HG02852 (cell line): Measurements from ENCODE around the gene ANKS1B.
A peak's percentile ranks its signal among the peaks of the same experiment; 100 is the strongest.

Experiments used
- ATAC-seq: cut with Tn5 transposase; IDR thresholded peaks from one replicate; pipeline ENCODE4 v1.9.1; 2021; ENCODE audit warnings: mild to moderate bottlenecking, moderate library complexity; ENCODE audit not compliant: unreplicated experiment

The ANKS1B gene

DNA sequence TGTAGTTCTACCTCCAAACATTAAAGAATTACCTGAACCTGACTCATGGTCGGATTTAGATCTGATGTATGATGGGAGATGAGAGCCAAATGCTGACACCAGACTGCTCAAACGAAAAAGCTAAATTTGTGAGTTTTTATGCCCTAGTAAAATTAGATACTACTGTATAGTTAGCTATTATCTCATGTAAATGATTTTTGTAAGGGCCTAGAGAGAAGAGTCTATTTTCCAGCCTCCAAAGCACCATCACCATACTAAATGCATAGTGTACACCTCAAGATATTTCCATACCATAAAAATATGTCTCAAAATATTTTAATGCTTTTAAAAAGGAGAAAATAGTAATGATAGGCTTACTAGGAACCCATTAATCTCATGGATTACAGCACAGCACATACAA lies 18.3 kb downstream of the ANKS1B start:
- no peak for ATAC-seq

DNA sequence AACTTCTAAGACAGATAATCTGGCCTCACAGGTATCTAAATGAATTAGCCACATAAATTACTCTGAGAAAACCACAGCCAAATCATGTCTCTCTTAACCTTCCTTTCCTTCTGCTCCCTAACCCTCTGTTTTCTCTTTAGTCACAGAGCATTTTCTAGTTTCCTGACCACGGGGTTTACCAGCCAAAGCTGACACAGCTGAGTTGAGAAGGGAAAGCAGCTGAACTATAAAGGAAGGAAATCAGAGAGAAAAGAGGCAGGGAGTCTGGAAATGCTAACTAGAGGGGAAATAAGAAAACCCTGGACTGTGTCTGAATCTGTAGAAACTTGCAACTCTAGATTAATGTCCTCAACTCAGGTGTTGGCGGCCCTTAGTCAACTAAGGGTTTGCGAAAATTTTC lies 24.4 kb downstream of the ANKS1B start:
- ATAC-seq, result no peak

DNA sequence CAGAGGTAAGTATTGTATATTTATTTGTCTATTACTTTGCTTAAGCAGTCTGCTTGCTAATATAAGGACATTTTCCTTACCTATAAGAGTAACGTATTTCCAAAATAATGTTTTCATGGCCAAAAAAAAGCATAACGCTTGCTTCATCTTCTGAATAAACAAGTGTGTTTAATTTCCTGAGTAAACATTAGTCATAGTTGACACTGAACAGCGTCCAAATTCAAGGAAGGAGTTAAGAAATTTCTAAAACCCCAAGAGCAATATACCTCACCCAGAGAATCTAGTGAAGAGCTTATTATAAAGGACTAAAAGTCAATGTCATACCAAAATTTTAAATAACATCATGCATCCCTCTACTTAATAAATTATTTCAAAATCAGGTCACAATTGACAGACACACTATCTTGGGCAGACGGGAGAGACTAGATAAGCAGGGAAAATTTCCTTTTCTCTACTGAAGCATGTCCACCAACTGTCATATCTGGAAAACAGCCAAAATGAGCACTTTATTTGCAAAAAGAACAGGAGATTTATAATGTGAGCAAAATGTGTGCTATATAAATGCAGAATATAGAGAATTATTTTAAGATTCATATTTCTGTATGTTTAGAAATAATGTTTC lies 25.1 kb downstream of the ANKS1B start:
- ATAC-seq, result no peak

DNA sequence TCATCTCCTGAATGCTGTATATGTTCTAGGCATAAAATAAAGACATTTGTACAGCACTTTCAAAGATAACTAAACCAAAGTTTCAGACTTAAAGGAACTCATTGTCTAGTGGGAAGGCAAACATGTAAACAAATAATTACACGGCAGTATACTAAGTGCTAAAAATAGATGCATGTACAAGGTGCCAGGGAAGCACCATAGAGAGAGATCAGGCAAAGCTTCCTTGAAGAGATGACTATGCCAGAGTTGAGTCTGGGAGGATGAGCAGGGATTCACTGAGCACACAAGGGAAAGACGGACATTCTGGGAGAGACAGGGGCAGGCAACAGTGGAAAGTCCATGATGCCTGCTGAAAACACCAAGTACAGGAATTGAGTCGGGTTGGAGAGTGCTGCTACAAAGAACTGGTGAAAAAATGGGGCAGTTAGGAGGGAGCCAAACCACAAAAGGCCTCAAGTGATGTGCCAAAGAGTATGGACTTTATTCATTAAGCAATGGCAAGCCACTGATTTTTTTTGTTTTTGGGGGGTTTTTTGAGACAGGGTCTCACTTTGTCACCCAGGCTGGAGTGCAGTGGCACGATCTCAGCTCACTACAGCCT lies 26.8 kb downstream of the ANKS1B start:
- ATAC-seq, result no peak

DNA sequence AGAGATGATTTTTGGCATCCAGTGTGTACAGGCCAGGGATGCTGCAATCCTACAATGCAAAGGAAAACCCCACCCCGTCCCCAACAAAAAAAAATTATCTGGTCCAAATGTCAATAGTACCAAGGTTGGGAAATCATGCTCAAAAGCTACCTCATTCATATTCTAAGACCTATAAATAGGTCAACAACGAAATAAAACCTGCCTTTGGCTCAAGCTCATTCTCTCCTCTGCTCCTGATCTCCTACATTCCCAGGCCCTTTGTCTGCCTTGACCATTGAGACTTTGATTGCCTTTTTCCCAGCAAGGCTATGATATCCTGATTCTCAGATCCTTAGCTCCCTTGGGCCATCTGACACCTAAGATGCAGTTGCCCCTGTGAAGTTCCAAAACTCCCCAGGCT lies 30.0 kb downstream of the ANKS1B start:
- no peak for ATAC-seq

DNA sequence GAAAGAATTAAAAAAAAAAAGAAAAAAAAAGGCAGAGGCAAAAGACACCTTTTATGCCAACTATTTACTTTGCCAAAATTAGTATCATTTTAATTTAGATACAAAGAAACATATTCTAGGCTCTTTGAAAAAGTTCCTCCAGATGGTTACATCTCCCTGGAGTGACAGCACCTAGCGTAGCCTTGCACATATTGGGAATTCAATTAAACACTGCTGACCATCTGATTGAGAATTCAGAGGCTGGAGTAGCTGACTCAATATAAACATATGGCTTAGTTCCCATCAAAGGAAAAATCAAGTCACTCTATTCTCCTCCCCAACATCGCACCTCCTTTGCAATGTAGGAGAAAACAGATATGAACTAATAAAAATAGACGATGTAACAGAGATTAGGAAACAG lies 36.4 kb downstream of the ANKS1B start:
- no peak for ATAC-seq

DNA sequence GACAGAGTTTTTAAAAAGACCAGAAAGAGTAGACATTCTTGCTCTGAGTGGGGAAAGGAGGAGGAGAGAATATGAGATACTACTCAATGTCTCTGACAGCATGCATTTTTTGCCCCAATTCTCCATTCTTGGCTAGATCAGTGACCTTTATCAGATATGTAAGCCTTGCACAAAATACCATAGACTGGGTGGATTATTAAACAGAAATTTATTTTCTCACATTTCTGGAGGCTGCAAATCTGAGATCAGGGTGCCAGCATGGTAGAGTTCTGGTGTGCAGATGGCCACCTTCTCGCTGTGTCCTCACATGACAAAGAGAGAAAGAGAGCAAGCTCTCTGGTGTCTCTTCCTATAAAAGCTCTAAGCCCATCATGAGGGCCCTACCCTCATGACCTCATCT lies 38.6 kb downstream of the ANKS1B start:
- no peak for ATAC-seq

DNA sequence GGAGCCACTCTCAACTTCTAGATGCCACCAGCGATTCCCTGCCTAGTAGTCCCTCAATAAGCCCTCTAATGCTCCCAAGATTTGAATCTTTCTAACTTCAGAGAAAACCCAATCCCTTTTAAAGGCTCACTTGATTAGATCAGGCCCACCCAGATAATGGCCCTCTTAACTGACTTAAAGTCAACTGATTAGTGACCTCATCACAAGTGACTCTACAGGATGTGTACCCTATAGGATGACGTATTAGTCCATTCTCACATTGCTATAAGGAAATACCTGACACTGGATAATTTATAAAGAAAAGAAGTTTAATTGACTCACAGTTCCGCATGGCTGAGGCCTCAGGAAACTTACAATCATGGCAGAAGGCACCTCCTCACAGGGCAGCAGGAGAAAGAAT lies 49.1 kb downstream of the ANKS1B start:
- ATAC-seq, result no peak

DNA sequence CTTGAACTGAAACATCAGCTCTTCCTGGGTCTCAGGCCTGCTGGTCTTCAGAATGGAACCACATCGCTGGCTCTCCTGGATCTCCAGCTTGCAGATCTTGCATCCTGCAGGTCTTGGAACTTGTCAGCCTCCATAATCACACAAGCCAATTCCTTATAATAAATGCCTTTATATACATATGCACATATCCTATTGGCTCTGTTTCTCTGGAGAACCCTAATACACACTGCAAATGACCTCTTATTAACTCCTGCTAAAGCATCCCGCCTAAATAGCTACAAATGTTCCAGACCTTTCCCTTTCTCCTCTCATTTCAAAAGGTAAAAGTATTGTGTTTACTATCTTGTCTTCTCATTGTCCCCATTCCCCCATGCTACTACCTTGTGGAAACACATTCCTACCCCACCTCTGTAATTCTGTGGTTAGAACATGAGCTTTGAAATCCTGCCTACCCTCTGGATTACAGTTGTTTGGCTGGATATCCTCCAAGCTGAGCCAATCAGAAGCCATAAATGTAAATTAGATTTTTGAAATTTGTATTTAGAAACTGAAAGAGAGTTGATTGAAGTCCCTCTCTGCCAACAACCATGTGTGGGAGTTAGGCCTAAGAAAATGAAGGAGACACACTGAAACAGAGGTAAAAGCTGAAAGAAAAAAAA lies 58.1 kb downstream of the ANKS1B start:
- ATAC-seq, result no peak

DNA sequence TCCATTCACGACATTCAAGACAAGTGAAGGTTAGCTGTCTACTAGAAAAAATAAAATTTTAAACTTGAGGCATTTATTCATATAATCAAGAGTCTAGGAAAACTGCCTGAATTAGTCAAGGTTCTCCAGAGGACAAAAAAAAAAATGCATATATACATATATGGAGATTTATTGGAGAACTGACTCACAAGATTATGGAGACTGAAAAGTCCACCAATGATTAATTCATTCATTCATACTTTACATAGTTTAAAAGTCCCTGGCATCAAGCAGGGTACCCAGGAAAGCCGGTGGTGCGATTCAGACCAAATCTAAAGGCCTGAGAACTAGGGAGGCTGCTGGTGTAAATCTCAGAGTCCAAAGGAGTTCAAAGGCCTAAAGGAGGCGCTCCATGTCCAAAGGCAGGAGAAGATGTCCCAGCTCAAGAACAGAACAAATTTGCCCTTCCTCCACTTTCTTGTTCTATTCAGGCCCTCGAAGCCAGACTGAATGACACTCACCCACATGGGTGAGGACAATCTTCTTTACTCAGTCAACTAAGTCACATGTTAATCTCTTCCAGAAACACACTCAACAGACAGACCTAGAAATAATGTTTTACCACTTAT lies 64.3 kb downstream of the ANKS1B start:
- no peak for ATAC-seq

DNA sequence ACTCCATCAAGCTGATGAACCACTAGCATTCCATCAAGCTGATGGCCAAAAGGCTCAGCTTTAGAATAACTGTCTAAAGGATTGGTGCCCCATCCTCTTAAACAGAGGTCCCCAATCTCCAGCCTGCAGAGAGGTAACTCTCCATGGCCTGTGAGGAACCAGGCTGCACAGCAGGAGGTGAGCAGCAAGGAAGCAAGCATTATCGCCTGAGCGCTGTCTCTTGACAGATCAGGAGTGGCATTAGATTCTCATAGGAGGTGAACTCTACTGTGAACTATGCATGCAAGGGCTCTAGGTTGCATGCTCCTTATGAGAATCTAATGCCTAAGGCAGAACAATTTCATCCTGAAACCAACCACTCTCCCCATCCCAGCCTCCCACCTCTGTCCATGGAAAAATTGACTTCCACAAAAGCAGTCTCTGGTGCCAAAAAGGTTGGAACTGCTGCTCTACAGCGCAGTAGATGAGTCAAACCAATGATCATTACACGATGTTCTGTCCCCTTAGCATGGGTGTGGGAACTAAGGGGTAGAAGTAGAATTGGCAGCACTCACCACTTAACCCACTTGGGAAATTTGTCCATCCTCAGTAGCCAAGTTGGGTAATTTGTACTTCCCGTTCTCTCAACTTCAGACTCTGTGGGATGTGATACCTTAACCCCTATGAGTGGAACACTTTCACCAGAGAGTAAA lies 66.9 kb downstream of the ANKS1B start:
- no peak for ATAC-seq

DNA sequence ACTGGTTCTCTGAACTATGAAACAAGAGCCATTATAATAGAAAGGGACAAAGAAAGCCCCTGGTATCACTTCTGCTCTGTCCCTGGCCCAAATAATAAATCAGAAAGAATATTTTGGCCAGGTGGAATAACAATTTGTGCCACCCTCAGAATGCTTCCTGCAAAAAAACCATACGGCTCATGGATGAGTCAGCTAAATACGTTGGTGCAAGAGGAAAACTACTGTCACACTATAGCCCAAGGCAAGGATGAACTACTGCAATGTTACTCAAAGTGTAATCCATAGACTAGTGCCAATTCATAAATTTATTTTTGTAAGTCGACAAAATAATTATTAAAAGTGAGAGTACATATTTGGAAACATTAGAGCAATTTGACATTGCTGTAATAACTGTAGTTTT lies 68.2 kb downstream of the ANKS1B start:
- ATAC-seq, result no peak

DNA sequence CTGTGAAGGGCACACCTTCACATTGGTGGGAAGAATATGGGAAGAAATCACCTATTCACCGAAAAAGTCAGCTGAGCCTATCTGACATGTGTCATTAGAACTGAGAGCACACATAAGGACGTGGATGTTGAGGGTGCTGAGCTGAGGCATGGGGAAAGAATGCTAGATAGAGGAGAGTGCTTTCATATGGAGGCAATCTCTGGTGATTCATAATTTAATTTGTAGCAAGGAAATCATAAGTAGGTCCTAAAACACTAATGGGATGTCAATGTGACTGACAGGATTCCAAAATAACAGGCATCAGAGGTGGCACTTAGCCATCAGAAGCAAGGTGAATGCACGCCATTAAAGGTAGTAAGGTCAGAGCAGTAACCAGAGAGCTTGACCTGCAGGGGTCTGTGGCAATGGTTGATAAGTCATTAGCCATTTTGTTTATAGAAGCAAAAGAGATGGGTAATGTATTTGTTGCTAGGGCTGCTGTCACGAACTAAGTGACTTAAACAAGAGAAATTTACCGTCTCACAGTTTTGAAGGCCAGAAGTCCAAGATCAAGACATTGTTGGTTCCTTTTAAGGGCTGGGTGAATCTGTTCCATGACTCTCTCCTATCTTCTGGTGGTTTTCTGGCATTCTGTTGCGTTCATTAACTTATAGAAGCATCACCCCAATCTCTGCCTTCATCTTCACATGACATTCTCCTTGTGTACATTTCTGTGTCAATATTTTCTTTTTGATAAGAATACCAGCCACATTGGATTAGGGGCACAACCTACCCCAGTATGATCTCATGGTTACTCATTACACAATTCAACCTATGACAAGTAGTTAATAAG lies 69.3 kb downstream of the ANKS1B start:
- no peak for ATAC-seq

DNA sequence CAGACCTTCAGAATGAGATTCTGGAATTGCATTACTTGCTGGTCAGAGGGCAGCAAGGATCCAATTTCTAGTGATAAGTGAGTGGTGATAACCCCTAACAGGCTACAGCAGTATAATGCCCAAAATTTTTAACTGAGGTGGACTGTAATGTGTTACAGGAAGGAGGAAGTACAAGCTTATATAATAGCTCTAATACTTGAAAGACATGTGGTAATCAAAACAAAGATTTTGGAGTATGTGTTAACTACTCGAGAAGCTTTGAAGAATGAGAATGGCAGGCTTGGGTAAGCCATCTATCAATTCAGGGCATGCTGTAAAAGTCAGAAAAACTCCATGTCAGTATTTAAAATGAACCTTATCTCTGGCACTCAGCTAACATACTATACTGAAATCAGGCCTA lies 70.5 kb downstream of the ANKS1B start:
- ATAC-seq, result no peak

DNA sequence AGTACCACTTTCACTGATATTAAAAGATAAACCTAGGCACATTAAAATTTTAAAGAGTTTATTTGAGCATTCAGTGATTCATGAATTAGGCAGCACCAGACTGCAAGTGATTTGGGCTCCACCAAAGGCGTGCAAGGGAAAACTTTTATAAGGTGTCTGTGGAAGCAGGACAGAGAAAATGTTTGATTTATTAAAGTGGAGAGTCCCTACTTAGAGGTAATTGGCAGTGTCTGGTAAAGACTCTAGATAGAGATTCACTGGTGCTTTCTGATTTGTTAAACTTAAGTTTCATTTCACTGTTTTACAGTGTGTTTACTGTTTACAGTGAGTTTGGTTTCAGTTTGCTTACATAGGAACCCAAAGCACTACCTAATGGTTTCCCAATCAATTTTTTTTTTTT lies 72.8 kb downstream of the ANKS1B start:
- ATAC-seq, result peak; percentile 82

DNA sequence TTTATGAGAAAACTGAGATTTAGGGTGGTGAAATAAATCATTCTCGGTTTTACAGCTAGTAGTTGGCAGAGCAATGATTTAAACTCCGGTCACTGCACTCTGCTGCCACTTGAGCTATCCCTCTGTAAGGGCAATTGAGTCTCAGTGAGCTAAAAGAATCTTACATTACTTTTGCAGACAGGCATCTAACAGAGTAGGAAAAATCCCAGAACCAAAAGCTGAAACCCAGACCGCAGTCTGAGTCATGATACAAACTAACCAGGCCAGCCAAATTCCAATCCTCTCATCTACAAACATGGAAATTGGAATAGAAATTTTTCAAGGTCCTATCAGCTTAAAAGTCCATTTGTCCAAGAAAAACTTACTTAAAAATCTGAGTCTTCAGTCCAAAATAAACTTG lies 73.7 kb downstream of the ANKS1B start:
- no peak for ATAC-seq

DNA sequence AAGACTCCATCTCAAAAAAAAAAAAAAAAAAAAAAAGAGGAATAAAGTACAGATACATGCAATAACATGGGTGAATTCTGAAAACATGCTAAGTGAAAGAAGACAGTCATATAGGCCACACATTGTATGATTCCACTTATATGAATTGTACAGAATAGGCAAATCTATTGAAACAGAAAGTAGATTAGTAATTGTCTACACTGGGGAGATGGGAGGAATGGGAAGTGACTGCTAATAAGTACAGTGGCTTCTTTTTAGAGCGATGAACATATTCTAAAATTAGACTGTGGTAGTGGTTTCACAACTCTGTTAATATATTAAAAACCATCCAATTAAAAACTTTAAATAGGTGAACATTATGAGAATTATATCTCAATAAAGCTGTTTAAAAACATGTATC lies 74.4 kb downstream of the ANKS1B start:
- no peak for ATAC-seq

DNA sequence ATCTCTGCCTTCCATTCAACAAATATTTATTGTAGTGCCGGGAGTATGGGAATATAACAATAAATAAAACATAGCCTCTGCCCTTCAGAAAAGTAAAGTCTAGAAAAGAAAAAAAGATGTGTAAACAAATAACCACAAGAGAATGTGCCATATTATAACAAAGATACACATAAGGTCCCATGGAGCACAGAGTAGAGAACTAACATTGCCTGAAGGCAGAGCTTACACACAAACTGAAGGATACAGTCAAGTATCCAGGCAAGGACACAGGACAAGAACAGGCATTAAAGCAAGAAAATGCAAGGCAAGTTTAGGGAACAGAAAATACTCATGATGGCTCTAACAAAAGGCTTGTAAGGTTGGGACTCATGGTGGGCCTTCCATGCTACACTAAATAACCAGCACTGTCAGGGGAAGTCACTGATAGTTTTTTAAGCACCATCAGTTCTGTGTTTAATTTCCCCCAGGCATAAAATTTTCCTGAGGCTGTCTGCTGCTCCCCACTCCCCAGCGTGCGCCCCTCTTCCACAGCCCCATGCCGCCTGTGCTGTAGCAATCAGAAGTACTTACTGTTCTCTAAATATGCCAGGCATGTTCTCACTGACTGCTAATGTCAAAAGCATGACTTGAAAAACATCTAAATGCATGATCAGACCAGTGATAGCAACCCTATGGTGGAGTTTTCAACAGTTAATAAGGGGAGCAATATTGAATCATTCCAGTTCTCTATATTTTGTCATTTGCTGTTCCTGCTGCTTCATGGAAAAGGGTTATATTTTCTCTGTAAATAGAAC lies 77.8 kb downstream of the ANKS1B start:
- ATAC-seq, result no peak

DNA sequence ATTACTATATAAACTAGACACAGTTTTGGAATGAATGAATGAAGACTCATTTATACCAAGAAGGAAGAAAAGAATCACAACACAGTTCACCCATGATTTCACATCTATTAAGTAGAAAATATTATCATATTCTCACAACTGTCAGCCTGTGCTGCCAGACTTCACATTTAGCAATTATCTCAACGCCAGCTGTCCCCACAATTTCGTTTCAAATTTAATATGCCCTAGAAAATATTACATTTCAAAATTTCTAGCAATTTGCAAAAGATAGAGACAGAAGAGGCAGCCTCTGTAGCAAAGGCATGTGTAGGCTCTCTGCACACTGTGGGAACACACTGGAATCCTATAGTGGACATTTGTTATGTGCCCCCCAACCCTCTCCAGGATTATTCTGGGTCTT lies 83.6 kb downstream of the ANKS1B start:
- no peak for ATAC-seq

DNA sequence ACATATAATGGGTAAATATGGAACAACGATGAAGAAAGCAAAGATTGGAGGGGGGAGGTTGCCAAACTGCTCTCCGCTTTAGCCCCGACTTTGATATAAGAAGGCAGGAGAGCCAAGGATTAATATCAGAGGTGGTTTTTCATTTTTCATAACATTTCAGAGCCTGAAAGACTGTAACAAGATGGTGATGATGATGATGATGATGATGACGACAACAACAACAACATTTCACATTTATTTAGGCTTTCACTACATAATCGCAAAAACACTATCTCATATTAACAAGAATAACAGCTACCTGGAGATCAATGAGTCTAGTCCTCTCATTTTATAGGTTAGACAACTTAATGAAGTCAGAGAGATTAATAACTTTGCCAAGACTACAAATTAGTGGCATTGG lies 86.1 kb downstream of the ANKS1B start:
- ATAC-seq, result no peak
